Endometrial microvascular endothelial cells (primary cell): Measurements from ENCODE around the gene RAB36. TPM values are rescaled to one million over a fixed set of nuclear protein-coding genes. Genes with fewer than 3 reads are reported as not detected.

Experiments
- in situ Hi-C: cut with HindIII; loops from 2 replicates; pipeline ENCODE4 v1.10.0; 2017; ENCODE audit warnings: low sequenced_read_pairs, low pct_unique_long_range_greater_than_20kb; ENCODE audit errors: inconsistent ontology term
- total RNA-seq: library from RNA; depleted of rRNA; stranded (reverse); fragments of >200 nt; gene quantifications from one replicate; pipeline ENCODE4 v1.2.3, GENCODE V29; 2015; ENCODE audit errors: inconsistent ontology term

Gene RAB36
- total RNA-seq, 1 donor from 2014 or later = 1.6 TPM

GRCh38 chr22:23212061-23213021 is 67.1 kb downstream of the RAB36 start:
- in situ Hi-C loops = no loop called here

- in situ Hi-C loops = no loop called here
Observed at GRCh38 chr22:23213022-23213555, 67.8 kb downstream of the RAB36 start.

GRCh38 chr22:23213581-23214334 is 68.5 kb downstream of the RAB36 start:
- in situ Hi-C loops = no loop called here

Other genes with a start within 250 kb of the RAB36 start
- not detected for gene GNAZ, start 75.0 kb upstream of the RAB36 start, total RNA-seq
- gene RSPH14, start 3.5 kb upstream of the RAB36 start, total RNA-seq = not detected
- gene BCR, start 35.0 kb downstream of the RAB36 start, total RNA-seq = 96.7 TPM